Muscle layer of colon (tissue), 2 donors: ENCODE results near the gene RYR2.
"Not testable (repeated sequence)": the region's sequence is repeated elsewhere in the genome, so short reads cannot be mapped to it uniquely, and the experiment has no call there.

Experiments
- H3K27ac ChIP-seq: one replicate; pipeline ENCODE4 v1.7.0; 2013; ENCODE audit warnings: low read depth, mild to moderate bottlenecking, low read length, moderate library complexity
- H3K27me3 ChIP-seq, 2 donors: one replicate each; pipeline ENCODE4 v1.7.0; 2013; ENCODE audit warnings: low read length in 2 of 2, mild to moderate bottlenecking in 2 of 2; ENCODE audit not compliant: insufficient read depth in 2 of 2, control insufficient read depth in 1 of 2
- H3K36me3 ChIP-seq: one replicate; pipeline ENCODE4 v1.7.0; 2013; ENCODE audit warnings: mild to moderate bottlenecking, low read length; ENCODE audit not compliant: insufficient read depth
- H3K4me1 ChIP-seq: one replicate; pipeline ENCODE4 v1.7.0; 2013; ENCODE audit warnings: mild to moderate bottlenecking, low read length; ENCODE audit not compliant: insufficient read depth
- H3K4me3 ChIP-seq, 2 donors: one replicate each; pipeline ENCODE4 v1.7.0; 2013; ENCODE audit warnings: low read length in 2 of 2, low read depth in 1 of 2, mild to moderate bottlenecking in 1 of 2, moderate library complexity in 1 of 2
- H3K9ac ChIP-seq: one replicate; pipeline ENCODE4 v1.7.0; 2013; ENCODE audit warnings: low read length
- H3K9me3 ChIP-seq: one replicate; pipeline ENCODE4 v1.7.0; 2013; ENCODE audit warnings: mild to moderate bottlenecking, low read length
- donor health status: abdominal sarcoma.
- donor health status: Adenocarcinoma of cecum.

The RYR2 gene

DNA sequence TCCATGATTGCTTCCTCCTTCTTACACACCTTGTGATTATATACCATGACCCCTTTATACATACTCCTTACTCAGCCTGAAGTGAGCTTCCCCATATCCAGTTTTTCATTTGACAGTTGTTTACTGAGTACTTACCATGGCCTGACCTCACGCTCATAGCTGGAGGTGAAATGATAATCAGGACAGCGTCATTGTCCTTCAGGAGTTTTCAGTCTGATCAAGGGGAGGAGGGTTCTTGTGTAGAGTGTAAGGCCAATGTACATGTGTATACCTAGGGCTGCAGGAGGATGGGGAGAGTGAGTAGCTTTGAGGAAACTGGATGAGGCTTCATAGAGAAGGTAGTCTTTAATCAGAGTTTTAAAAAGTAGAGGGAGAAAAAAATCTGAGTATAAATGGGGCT is 325.8 kb downstream of the RYR2 start:
- H3K9ac ChIP-seq = no peak overlapping the region
- H3K4me3 ChIP-seq = no peak overlapping the region
- no peaks in the 10 kb centered on the region for H3K36me3 ChIP-seq
- H3K27me3 ChIP-seq = no peaks in the 10 kb centered on the region
- no peak overlapping the region for H3K27ac ChIP-seq
- no peaks in the 10 kb centered on the region for H3K4me1 ChIP-seq
- no peaks in the 10 kb centered on the region for H3K9me3 ChIP-seq

DNA sequence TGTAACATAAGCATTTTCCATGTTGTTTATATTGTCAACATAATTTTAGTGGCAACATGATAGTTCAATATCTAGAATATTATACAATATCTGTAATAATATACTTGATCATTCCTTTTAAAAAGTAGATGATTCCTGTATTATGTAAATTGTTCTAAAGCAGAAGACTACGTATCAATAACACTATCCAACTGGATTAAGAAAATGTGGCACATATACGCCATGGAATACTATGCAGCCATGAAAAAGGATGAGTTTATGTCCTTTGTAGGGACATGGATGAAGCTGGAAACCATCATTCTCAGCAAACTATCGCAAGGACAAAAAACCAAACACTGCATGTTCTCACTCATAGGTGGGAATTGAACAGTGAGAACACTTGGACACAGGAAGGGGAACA is 329.5 kb downstream of the RYR2 start:
- not testable (repeated sequence) for H3K9me3 ChIP-seq, H3K36me3 ChIP-seq, H3K27ac ChIP-seq, H3K9ac ChIP-seq, H3K4me3 ChIP-seq, H3K4me1 ChIP-seq, H3K27me3 ChIP-seq

DNA sequence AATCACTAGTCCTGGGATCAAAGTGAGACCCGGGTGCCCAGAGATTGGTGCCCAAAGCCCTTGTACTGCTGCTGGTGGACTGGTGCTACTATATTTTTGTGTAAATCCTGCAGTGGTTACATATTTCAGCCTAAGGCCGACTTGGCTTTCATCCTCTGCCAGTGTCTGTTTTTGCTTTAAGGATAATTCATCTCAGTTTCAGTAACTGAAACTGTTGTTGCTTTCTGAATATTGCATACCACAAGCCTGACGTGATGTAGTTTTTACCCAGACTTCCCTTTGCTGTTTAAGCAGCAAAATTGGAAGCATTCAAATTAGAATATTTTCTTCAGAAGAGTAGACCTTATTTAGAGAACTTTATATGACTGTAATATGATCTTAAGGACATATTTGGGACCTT is 341.8 kb downstream of the RYR2 start:
- H3K4me1 ChIP-seq = peaks cover 4% of the 10 kb centered on the region
- no peak overlapping the region for H3K9ac ChIP-seq
- no peak overlapping the region for H3K4me3 ChIP-seq
- H3K36me3 ChIP-seq = no peaks in the 10 kb centered on the region
- H3K9me3 ChIP-seq = no peaks in the 10 kb centered on the region
- H3K27me3 ChIP-seq = no peaks in the 10 kb centered on the region
- no peak overlapping the region for H3K27ac ChIP-seq

DNA sequence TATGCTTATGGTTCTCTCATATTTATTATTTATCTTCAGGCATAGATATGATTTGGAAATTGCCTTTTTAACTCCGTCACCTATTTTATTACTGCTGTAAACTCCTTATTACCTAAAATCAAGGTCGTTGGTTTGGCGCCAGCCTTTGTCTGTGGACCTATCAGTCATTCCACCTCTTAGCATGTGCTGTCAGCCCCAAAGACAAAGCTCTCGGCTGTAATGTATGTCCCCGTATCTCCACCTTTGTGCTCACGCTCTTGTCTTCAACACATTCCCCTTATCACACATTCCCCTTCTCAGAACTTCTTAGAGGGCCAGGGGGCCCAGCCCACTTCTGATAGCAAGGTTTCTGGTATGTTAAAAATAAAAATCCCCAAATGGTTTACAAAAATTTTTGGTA is 342.2 kb downstream of the RYR2 start:
- Histone ChIP-seq H3K4me1 (peaks cover 4% of the 10 kb centered on the region), H3K4me3 (no peak overlapping the region), H3K27ac (no peak overlapping the region), H3K9ac (no peak overlapping the region), H3K36me3 (no peaks in the 10 kb centered on the region), H3K9me3 (no peaks in the 10 kb centered on the region), H3K27me3 (no peaks in the 10 kb centered on the region)

DNA sequence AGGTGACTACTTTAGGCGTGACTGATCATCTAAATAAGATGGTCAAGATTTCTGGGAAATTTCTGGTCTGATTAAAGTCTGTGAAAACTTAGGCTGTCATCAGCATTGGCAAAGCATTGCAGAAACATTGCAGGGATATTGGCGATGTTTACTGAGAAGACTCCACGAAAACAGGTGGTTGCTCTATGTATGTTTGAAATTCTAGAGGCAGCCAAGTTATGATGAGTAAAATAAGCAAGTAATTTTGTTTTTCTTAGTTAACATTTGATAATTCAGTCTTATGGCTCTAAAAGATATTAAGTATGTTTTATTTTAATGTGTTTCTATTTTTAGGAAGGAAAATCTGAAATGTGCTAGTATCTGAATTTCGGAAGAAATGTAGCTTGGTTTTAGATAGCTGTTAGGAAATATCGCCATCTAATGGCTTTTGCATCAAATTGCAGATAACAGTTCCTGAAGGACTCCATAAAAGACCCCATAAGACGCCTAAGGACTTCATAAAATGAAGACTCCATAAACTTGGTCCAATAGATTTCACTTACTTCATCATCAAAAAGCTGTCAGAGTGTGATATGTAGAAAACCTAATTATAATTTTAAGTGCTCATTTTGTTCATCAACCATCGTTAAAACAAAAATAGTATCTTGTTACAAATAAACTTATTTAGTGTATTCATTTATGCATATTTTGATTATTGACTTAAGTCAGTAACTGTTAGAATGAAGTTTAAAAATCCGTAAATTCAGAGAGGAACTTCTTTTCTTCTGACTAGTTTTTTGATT is 344.6 kb downstream of the RYR2 start:
- Histone ChIP-seq H3K36me3 (no peaks in the 10 kb centered on the region), H3K27ac (no peak overlapping the region), H3K9ac (no peak overlapping the region), H3K4me3 (no peak overlapping the region), H3K9me3 (no peaks in the 10 kb centered on the region), H3K27me3 (no peaks in the 10 kb centered on the region), H3K4me1 (peaks cover 4% of the 10 kb centered on the region)

DNA sequence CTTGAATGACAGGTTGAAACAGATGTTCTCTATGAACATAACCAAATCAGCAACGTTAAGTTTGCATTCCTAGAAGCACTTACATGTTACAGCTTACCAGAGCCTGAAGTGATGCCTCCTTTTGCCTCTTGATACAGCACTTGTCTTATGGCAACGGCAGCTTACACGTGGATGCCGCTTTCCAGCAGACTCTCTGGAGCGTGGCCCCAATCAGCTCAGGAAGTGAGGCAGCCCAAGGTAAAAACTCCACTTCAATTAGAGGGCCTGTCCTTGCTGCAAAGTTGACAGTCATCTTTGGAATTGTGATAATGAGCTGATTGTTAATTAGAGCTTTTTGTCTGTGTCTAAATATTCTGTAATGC is 345.1 kb downstream of the RYR2 start:
- Histone ChIP-seq H3K36me3 (no peaks in the 10 kb centered on the region), H3K27me3 (no peaks in the 10 kb centered on the region), H3K9me3 (no peaks in the 10 kb centered on the region), H3K9ac (no peak overlapping the region), H3K4me3 (no peak overlapping the region), H3K27ac (no peak overlapping the region), H3K4me1 (peaks cover 4% of the 10 kb centered on the region)

DNA sequence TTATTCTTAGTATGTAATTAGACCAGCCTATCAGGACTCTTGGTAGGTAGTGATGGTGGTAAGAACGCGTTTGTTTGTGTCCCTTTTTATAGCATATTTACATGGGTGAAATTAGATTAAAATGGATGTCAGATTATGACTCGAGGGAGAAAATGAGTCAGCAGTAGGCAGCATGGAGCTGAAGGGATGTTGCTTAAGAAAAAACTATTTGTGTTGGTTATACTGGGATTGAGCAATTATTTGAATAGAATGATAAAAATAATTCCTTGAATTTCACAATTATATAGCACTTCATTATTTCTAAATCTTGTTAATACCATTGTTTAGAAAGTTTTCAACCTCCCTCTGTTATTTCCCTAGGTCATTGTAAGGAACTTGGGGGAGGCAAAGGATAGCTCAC is 348.8 kb downstream of the RYR2 start:
- no peaks in the 10 kb centered on the region for H3K4me1 ChIP-seq
- no peak overlapping the region for H3K9ac ChIP-seq
- no peaks in the 10 kb centered on the region for H3K36me3 ChIP-seq
- no peaks in the 10 kb centered on the region for H3K9me3 ChIP-seq
- no peak overlapping the region for H3K4me3 ChIP-seq
- H3K27me3 ChIP-seq = no peaks in the 10 kb centered on the region
- no peak overlapping the region for H3K27ac ChIP-seq

DNA sequence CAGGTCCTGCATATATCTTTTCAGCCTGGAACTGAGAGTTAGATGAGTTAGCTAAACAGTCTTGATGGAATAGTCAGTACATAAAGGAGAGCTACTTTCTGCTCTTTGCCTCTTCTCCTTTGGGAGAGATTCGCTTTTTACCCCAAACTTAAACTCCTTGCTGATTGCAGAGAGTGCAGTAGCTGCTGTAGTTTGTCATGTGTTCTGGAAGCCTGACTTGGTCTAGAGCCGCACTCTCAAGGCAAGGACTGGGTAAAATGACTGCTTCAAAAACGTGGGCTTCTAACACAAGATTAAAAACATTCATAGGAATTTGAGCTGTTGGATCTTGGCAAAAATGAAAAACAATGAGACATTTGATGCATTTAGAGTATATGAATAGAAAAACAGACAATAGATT is 351.6 kb downstream of the RYR2 start:
- H3K27ac ChIP-seq = no peak overlapping the region
- no peaks in the 10 kb centered on the region for H3K27me3 ChIP-seq
- no peaks in the 10 kb centered on the region for H3K4me1 ChIP-seq
- H3K9ac ChIP-seq = no peak overlapping the region
- no peaks in the 10 kb centered on the region for H3K36me3 ChIP-seq
- H3K9me3 ChIP-seq = no peaks in the 10 kb centered on the region
- H3K4me3 ChIP-seq = no peak overlapping the region

DNA sequence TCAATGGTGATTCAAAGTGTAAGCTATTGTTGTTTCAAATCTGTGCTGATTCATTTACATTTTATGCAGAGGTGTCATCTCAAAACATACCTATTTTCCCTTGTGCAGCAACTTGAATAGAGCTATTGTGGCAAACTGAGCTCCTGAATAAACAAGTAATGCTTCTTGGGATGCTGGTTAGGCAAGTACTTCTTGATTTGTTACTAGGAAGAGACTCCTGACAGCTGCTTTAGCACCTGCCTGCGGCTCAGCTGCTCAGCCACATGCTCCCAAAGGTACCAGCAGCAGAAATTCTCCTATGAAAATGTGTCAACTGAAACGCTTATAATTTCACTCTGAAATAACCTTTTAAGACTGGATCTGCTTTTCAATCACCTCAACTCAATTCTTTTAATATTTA is 352.3 kb downstream of the RYR2 start:
- H3K36me3 ChIP-seq = no peaks in the 10 kb centered on the region
- H3K4me1 ChIP-seq = no peaks in the 10 kb centered on the region
- H3K27ac ChIP-seq = no peak overlapping the region
- H3K4me3 ChIP-seq = no peak overlapping the region
- H3K27me3 ChIP-seq = no peaks in the 10 kb centered on the region
- no peaks in the 10 kb centered on the region for H3K9me3 ChIP-seq
- no peak overlapping the region for H3K9ac ChIP-seq

DNA sequence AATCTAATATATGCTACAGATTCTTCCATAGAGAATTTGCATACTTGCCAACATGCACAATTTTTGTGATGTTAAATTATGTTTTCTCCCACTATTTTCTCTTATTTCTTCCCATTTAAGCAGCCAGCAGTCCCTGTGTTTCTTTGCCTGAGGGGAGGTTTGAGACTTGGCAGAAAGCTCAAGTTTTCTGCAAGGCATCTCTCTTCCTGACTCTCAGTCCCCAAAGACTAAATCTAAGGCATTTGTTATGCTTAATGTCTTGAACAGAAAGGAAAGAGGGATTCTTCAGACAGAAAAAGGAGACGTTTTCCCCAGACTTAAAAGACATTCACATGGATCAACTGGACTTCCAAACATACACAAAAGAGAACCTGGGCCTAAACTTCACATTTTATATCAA is 354.4 kb downstream of the RYR2 start:
- Histone ChIP-seq H3K9ac (no peak overlapping the region), H3K27me3 (no peaks in the 10 kb centered on the region), H3K4me3 (no peak overlapping the region), H3K9me3 (no peaks in the 10 kb centered on the region), H3K36me3 (no peaks in the 10 kb centered on the region), H3K27ac (no peak overlapping the region), H3K4me1 (no peaks in the 10 kb centered on the region)

DNA sequence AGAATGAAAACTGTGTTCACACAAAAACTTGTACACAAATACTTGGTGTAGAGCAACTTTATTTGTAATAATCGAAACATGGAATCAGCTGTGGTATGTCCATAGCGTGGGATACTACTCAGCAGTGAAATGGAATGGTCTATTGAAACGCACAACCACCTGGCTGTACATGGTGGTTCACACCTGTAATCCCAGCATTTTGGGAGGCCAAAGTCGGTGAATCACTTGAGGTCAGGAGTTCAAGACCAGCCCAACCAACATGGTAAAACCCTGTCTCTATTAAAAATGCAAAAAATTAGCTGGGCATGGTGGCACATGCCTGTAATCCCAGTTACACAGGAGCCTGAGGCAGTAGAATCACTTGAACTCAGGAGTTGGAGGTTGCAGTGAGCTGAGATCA is 356.8 kb downstream of the RYR2 start:
- H3K9me3 ChIP-seq = peaks cover 4% of the 10 kb centered on the region
- no peak overlapping the region for H3K4me3 ChIP-seq
- no peaks in the 10 kb centered on the region for H3K4me1 ChIP-seq
- no peaks in the 10 kb centered on the region for H3K27me3 ChIP-seq
- H3K36me3 ChIP-seq = no peaks in the 10 kb centered on the region
- H3K27ac ChIP-seq = no peak overlapping the region
- no peak overlapping the region for H3K9ac ChIP-seq

DNA sequence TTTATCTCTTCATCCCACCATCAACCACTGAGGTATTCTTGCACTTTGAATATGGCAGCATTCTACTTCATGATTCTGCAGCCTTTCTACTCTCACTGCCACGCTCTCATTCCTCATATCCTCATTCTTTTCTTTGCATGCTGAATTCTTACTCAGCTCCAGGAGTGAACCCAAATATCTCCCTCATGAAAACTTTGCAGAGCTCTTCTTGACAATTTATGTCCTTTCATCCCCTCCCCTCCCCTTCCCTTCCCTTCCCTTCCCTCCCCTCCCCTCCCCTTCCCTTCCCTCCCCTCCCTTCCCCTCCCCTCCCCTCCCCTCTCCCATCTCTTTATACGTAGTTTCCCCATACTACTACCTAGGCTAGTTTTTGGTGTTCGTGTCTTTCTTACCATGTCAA is 363.9 kb downstream of the RYR2 start:
- H3K4me3 ChIP-seq = no peak overlapping the region
- peaks cover 4% of the 10 kb centered on the region for H3K9me3 ChIP-seq
- no peaks in the 10 kb centered on the region for H3K27me3 ChIP-seq
- no peaks in the 10 kb centered on the region for H3K36me3 ChIP-seq
- no peak overlapping the region for H3K27ac ChIP-seq
- no peak overlapping the region for H3K9ac ChIP-seq
- H3K4me1 ChIP-seq = no peaks in the 10 kb centered on the region
